B cell (primary cell): ENCODE results near the gene DSG2. TPM values are rescaled to one million over a fixed set of nuclear protein-coding genes. Genes with fewer than 3 reads are reported as not detected.

Experiments used
- ATAC-seq: fragments of 200-7000 bp; cut with Tn5 transposase; one replicate; pipeline ENCODE4 v1.10.0; 2021; ENCODE audit warnings: low read depth, mild to moderate bottlenecking, moderate number of reproducible peaks, moderate library complexity
- CTCF ChIA-PET: fragments of 350-600 bp; sonication (Branson Sonifier 250); formaldehyde crosslinking; loops from one replicate; lab custom pipeline; 2021; ENCODE audit warnings: antibody characterized with exemption, inconsistent platforms; lab: Charles Lee
- POLR2A ChIA-PET: fragments of 350-600 bp; sonication (Branson Sonifier 250); formaldehyde crosslinking; loops from one replicate; lab custom pipeline; 2021; ENCODE audit warnings: antibody characterized with exemption; lab: Charles Lee
- DNase-seq: peaks from one replicate; pipeline ENCODE4 v3.0.0; 2013
- H2AFZ ChIP-seq: 2 replicates; pipeline ENCODE4 v1.6.1; 2012; ENCODE audit warnings: mild to moderate bottlenecking, low read depth, low read length; ENCODE audit not compliant: insufficient read depth, poor library complexity, severe bottlenecking
- H3K27ac ChIP-seq, 2 donors: 1 replicate in 1 of 2; 2 replicates in 1 of 2; pipeline ENCODE4 v1.5.1; 2012 to 2013; ENCODE audit warnings: low read length in 2 of 2, mild to moderate bottlenecking in 2 of 2, moderate library complexity in 1 of 2
- H3K27me3 ChIP-seq, 4 experiments: fragments of 200-600 bp in 1 of 4; sonication (generic) in 1 of 4; replicated peaks in 1 of 4; 1 replicate in 2 of 4; 2 replicates in 2 of 4; pipeline versions ENCODE4 v1.6.1 to v1.7.0; 2013 to 2016; ENCODE audit warnings: low read length in 3 of 4, mild to moderate bottlenecking in 2 of 4, mixed read lengths in 1 of 4, moderate library complexity in 1 of 4; ENCODE audit not compliant: insufficient read depth in 4 of 4, control insufficient read depth in 3 of 4; ENCODE audit errors: control extremely low read depth in 1 of 4
- H3K36me3 ChIP-seq, 2 experiments: replicated peaks in 1 of 2; 1 replicate in 1 of 2; 2 replicates in 1 of 2; pipeline versions ENCODE4 v1.6.1 to v1.7.1; 2013; ENCODE audit warnings: low read length in 1 of 2; ENCODE audit not compliant: insufficient read depth in 2 of 2, control insufficient read depth in 1 of 2; ENCODE audit errors: control extremely low read depth in 1 of 2, extremely low read depth in 1 of 2
- H3K4me1 ChIP-seq, 2 donors: fragments of 200-600 bp in 1 of 2; sonication (generic) in 1 of 2; 1 replicate in 1 of 2; 2 replicates in 1 of 2; pipeline versions ENCODE4 v1.5.1 to v1.6.1; 2013 to 2017; ENCODE audit warnings: low read length in 2 of 2; ENCODE audit not compliant: control insufficient read depth in 2 of 2, insufficient read depth in 2 of 2
- H3K4me2 ChIP-seq: replicated peaks from 2 replicates; pipeline ENCODE3; 2012; ENCODE audit warnings: mild to moderate bottlenecking, low read depth, low read length; ENCODE audit not compliant: poor library complexity, severe bottlenecking
- H3K4me3 ChIP-seq, 5 experiments: fragments of 200-600 bp in 1 of 5; sonication (generic) in 1 of 5; 1 replicate in 3 of 5; 2 replicates in 2 of 5; pipeline versions ENCODE4 v1.5.1 to v1.7.0; 2011 to 2016; ENCODE audit warnings: low read length in 4 of 5, mild to moderate bottlenecking in 4 of 5, low read depth in 2 of 5, control low read depth in 1 of 5, moderate library complexity in 1 of 5; ENCODE audit not compliant: insufficient read depth in 1 of 5; ENCODE audit errors: control extremely low read depth in 1 of 5, extremely low read depth in 1 of 5
- H3K79me2 ChIP-seq: fragments of 200-600 bp; sonication (generic); one replicate; pipeline ENCODE4 v1.6.0; 2016; ENCODE audit warnings: low read length; ENCODE audit not compliant: control insufficient read depth, insufficient read depth
- H3K9ac ChIP-seq: fragments of 200-600 bp; sonication (generic); 2 replicates; pipeline ENCODE4 v1.6.1; 2017; ENCODE audit warnings: mild to moderate bottlenecking, low read length, moderate library complexity
- H3K9me3 ChIP-seq, 3 donors: one replicate each; pipeline versions ENCODE4 v1.6.1 to v1.7.1; 2013; ENCODE audit warnings: low read length in 2 of 3; ENCODE audit not compliant: control insufficient read depth in 2 of 3, insufficient read depth in 1 of 3; ENCODE audit errors: control extremely low read depth in 1 of 3
- H4K20me1 ChIP-seq: 2 replicates; pipeline ENCODE4 v1.6.0; 2012; ENCODE audit warnings: mild to moderate bottlenecking, low read length; ENCODE audit not compliant: insufficient read depth, control insufficient read depth, poor library complexity, severe bottlenecking
- H3K27ac Mint-ChIP-seq: one replicate; pipeline ENCODE4 v1.8.0; 2021; ENCODE audit warnings: mixed read lengths
- H3K27me3 Mint-ChIP-seq: one replicate; pipeline ENCODE4 v1.8.0; 2021; ENCODE audit warnings: mixed read lengths
- H3K4me1 Mint-ChIP-seq: one replicate; pipeline ENCODE4 v1.8.0; 2021; ENCODE audit warnings: mixed read lengths
- H3K4me3 Mint-ChIP-seq: one replicate; pipeline ENCODE4 v1.8.0; 2021; ENCODE audit warnings: mixed read lengths
- H3K9me3 Mint-ChIP-seq: one replicate; pipeline ENCODE4 v1.8.0; 2022; ENCODE audit warnings: mixed read lengths; ENCODE audit not compliant: insufficient read depth
- CTCF ChIP-seq: fragments of 200-600 bp; IDR thresholded peaks from one replicate; pipeline ENCODE4 v1.8.0; 2022; ENCODE audit warnings: antibody characterized with exemption, mild to moderate bottlenecking
- EZH2 ChIP-seq: IDR thresholded peaks from 2 replicates; pipeline ENCODE4 v1.6.1; 2012; ENCODE audit warnings: borderline replicate concordance, low read depth, mild to moderate bottlenecking, moderate library complexity, low read length; ENCODE audit not compliant: insufficient read depth, poor library complexity, severe bottlenecking
- WGBS: methylation state at CpG from one replicate; pipeline ENCODE4 v1.1.5; 2013; ENCODE audit warnings: missing lambda C conversion rate; ENCODE audit not compliant: insufficient coverage; 5-methylcytosine and 5-hydroxymethylcytosine counted together
- intact Hi-C: fragments of 100-400 bp; cut with micrococcal nuclease; formaldehyde crosslinking; loops from one replicate; pipeline ENCODE4 v1.10.0; 2022
- polyA plus RNA-seq: library from polyadenylated mRNA; depleted of rRNA; stranded (reverse); fragments of >200 nt; gene quantifications from 2 replicates; pipeline ENCODE4 v1.2.3, GENCODE V29; 2012
- total RNA-seq, 2 donors: library from RNA; stranded (reverse); fragments of 120-200 nt in 1 of 2; gene quantifications; 1 replicate in 1 of 2; 2 replicates in 1 of 2; pipeline versions ENCODE4 v1.2.3 to v1.2.4, GENCODE V29; 2013 to 2022

DSG2 gene
- total and polyA plus RNA-seq, 2 donors (not counting 1 experiment from before 2014, with no cell fraction given), result not detected

- no CpG with 5 or more reads among the region's 1 CpG for WGBS
- no peak for TF ChIP-seq EZH2
Measured at GRCh38 chr18:31469629-31470028, 28.3 kb upstream of the DSG2 start.

GRCh38 chr18:31478688-31479087 is 19.3 kb upstream of the DSG2 start:
- H3K27me3 ChIP-seq, result no peaks in the 10 kb centered on the region
- no peak overlapping the region for H3K4me3 ChIP-seq
- no peaks in the 10 kb centered on the region for H3K36me3 ChIP-seq
- ATAC-seq (no peak), DNase-seq (no peak)
- H3K4me1 ChIP-seq, result no peaks in the 10 kb centered on the region
- H3K4me3 Mint-ChIP-seq, result no peak overlapping the region
- ChIA-PET CTCF (no interaction called here), POLR2A (no interaction called here)
- intact Hi-C loops, result no loop called here
- H3K9ac ChIP-seq, result no peak overlapping the region
- no peak overlapping the region for H3K27ac ChIP-seq
- H3K27ac Mint-ChIP-seq, result no peak overlapping the region
- H3K27me3 Mint-ChIP-seq, result peaks cover 15% of the 10 kb centered on the region
- TF ChIP-seq CTCF (no peak), EZH2 (no peak)
- no peaks in the 10 kb centered on the region for H3K9me3 ChIP-seq
- no peaks in the 10 kb centered on the region for H4K20me1 ChIP-seq
- H2AFZ ChIP-seq, result no peak overlapping the region
- H3K79me2 ChIP-seq, result no peaks in the 10 kb centered on the region
- WGBS, result 97% methylated on average over 8 of the region's 10 CpGs
- no peak overlapping the region for H3K4me2 ChIP-seq
- H3K9me3 Mint-ChIP-seq, result no peaks in the 10 kb centered on the region
- H3K4me1 Mint-ChIP-seq, result no peaks in the 10 kb centered on the region

More at GRCh38 chr18:31469629-31470028, 28.3 kb upstream of the DSG2 start:
- POLR2A ChIA-PET, result no interaction called here
- Mint-ChIP-seq H3K27ac (no peak overlapping the region), H3K27me3 (no peaks in the 10 kb centered on the region), H3K9me3 (no peaks in the 10 kb centered on the region), H3K4me1 (no peaks in the 10 kb centered on the region), H3K4me3 (no peak overlapping the region)
- Histone ChIP-seq H3K27me3 (no peaks in the 10 kb centered on the region), H3K4me1 (no peaks in the 10 kb centered on the region), H3K27ac (no peak overlapping the region), H3K9me3 (no peaks in the 10 kb centered on the region), H3K36me3 (no peaks in the 10 kb centered on the region), H3K79me2 (no peaks in the 10 kb centered on the region), H3K4me3 (no peak overlapping the region), H4K20me1 (no peaks in the 10 kb centered on the region), H3K9ac (no peak overlapping the region), H2AFZ (no peak overlapping the region), H3K4me2 (no peak overlapping the region)
- CTCF ChIA-PET, result no interaction called here
- intact Hi-C loops, result no loop called here
- ATAC-seq (no peak), DNase-seq (no peak)
